ENCODE results near the gene TMEM132E.

DNA sequence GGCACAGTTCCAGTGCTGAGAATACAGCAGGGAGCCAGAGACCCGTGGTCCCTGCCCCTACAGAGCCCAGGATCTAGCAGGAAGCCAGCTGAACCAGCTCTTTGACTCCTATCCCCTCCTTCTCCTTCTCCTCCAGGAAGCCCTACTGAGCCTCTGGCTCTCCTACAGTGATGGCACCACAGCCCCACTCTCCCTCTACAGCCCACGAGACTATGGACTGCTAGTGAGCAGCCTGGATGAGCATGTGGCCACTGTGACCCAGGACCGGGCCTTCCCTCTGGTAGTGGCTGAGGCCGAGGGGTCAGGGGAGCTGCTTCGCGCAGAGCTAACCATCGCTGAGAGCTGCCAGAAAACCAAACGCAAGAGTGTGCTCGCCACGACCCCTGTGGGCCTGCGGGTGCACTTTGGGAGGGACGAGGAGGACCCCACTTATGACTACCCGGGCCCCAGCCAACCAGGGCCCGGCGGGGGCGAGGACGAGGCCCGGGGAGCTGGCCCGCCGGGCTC is 57.7 kb downstream of the TMEM132E start:
- TF ChIP-seq CTCF (IDR thresholded peaks at IDR 0.05): no peak
- TF ChIP-seq ZFX (IDR thresholded peaks at IDR 0.05; ENCODE audit: borderline replicate concordance): no peak

All from 22Rv1 (cell line).